CD4-positive, alpha-beta T cell treated with Interleukin-6 for 4 hours (primary cell): ENCODE measurements around the gene PEAK3.

Experiments
- DNase-seq: peaks from one replicate; pipeline ENCODE4 v3.0.0-alpha.2; 2020; ENCODE audit warnings: mixed read lengths

Gene PEAK3

GRCh38 chr19:2249010-2249866 is 32.7 kb downstream of the PEAK3 start, which contains the start of gene AMH:
TSS of gene AMH (plus strand) at chr19:2249323. CDS start at chr19:2249333, 10 bp downstream.
- no peak for DNase-seq

GRCh38 chr19:2248136-2249009 is 33.6 kb downstream of the PEAK3 start:
- DNase-seq, result no peak

GRCh38 chr19:2247433-2248101 is 34.4 kb downstream of the PEAK3 start:
- DNase-seq, result no peak

- DNase-seq, result no peak
These were observed 35.1 kb downstream of the PEAK3 start for GRCh38 chr19:2246801-2247361.

- DNase-seq, result no peak
These were observed 35.9 kb downstream of the PEAK3 start for GRCh38 chr19:2246014-2246620.

GRCh38 chr19:2245273-2245672 is 36.7 kb downstream of the PEAK3 start:
- no peak for DNase-seq

- DNase-seq, result no peak
These were observed 37.5 kb downstream of the PEAK3 start for GRCh38 chr19:2244486-2244885.

GRCh38 chr19:2244125-2244411 is 37.9 kb downstream of the PEAK3 start:
- no peak for DNase-seq

- no peak for DNase-seq
These were observed 38.5 kb downstream of the PEAK3 start for GRCh38 chr19:2243274-2244124.

- no peak for DNase-seq
These were observed 39.2 kb downstream of the PEAK3 start for GRCh38 chr19:2242816-2243215.

- no peak for DNase-seq
These were observed 39.9 kb downstream of the PEAK3 start for GRCh38 chr19:2242092-2242537.

GRCh38 chr19:2240881-2241760 is 40.9 kb downstream of the PEAK3 start:
- no peak for DNase-seq

- peak; percentile 62 for DNase-seq
These were observed 41.9 kb downstream of the PEAK3 start for GRCh38 chr19:2239771-2240770.

- no peak for DNase-seq
These were observed 42.8 kb downstream of the PEAK3 start for GRCh38 chr19:2239173-2239572.

GRCh38 chr19:2237869-2238153 is 44.2 kb downstream of the PEAK3 start:
- no peak for DNase-seq

- no peak for DNase-seq
These were observed 44.7 kb downstream of the PEAK3 start for GRCh38 chr19:2237051-2237868.

- DNase-seq, result peak; percentile 98
These were observed 45.5 kb downstream of the PEAK3 start, which contains the start of the genes PLEKHJ1 and SF3A2 for GRCh38 chr19:2236314-2237050. TSS of gene PLEKHJ1 (minus strand) at chr19:2236329. CDS start at chr19:2236248, 81 bp downstream. TSS of gene SF3A2 (plus strand) at chr19:2236824. CDS start at chr19:2243419, 6,595 bp downstream.

- DNase-seq, result no peak
These were observed 46.0 kb downstream of the PEAK3 start for GRCh38 chr19:2236064-2236313.
